ENCODE measurements around the gene ACVR2A.

Gene ACVR2A

DNA sequence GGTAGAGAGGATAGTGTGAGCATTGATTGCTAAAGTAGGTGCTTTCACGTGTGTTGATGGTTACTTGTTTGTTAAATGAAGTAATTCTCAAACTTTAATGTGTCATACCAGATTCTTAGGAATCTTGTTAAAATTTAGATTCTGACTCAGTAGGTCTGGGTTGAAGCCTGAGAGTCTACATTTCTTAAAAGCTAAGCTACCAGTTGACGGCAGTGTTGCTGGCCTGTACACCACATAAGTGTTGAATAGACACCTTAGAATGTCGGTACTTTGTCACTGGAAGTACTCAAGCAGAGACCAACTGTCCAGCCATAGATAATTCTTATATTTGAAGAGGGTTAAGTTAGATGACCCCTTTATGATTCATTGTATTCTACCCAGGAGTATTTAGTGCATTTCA lies 79.8 kb downstream of the ACVR2A start:
- no peak for DNase-seq (ENCODE audit: low read depth)

DNA sequence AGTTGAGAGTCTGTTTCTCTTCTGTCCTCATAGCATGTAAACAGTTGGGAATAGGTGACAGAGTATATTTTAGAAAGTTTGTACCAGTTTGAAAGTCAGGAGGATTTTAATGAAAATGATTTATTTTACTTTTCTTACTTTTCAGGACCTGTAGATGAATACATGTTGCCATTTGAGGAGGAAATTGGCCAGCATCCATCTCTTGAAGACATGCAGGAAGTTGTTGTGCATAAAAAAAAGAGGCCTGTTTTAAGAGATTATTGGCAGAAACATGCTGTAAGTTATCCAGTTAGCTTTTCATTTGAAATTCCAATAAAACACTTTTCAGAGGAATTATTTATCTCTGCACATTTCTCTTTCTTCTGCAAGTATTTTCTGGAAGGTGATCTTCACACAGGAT lies 81.1 kb downstream of the ACVR2A start:
- no peak for DNase-seq (ENCODE audit: low read depth)

GRCh38 chr2:147927053-147927588 lies 82.3 kb downstream of the ACVR2A start:
- DNase-seq (ENCODE audit: low read depth), result no peak

DNA sequence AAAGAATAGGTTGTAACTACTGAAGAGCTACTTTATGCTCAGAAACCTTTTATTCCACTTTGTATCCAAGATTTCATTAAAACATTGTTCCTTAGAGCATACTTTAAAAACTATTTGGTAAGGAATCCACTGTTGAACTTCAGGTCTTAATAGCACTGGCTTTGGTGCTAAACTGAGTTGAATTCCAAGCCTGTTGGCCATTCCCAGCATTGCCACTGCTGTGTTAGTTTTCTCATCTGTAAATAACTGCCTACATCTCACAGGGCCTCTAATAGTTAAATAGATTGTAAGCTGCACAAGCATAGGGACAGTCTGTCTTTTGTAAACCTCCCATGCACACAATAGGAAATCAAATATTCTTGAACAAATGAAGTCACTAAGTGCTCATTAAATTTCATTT lies 89.1 kb downstream of the ACVR2A start:
- no peak for DNase-seq (ENCODE audit: low read depth)

DNA sequence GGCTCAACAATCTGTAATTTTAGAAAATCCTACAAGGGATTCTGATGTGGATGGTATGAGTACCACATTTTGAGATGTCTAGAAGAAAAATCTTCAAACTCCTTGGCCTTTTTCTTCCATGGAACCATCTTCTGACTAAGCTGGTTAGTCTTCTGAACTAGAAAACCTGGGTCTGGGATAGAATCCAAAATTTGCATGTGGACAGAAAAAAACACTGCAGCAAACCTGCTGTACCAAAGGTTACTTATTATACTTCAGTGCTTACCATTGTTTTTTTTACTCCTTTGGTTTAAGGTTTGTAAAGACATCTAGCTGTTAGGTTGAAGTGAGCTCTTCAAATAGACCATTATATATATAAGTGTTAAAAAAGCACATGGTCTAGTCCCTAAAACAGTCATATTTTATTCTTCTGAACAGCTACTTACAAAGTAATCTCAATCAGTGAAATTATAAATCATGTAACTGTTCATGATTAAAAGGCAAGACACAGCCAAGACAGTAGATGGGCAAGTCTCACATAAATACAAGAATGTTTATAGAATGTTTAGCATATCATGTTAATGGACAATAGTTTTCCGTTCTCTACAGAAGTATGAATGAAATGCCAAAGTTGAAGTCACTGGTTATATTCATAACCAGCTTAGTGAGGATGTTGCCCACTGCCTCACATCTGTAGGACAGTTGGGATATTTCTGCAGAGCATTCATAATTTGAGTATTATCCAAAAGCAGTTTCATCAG lies 90.2 kb downstream of the ACVR2A start:
- DNase-seq (ENCODE audit: low read depth), result no peak

DNA sequence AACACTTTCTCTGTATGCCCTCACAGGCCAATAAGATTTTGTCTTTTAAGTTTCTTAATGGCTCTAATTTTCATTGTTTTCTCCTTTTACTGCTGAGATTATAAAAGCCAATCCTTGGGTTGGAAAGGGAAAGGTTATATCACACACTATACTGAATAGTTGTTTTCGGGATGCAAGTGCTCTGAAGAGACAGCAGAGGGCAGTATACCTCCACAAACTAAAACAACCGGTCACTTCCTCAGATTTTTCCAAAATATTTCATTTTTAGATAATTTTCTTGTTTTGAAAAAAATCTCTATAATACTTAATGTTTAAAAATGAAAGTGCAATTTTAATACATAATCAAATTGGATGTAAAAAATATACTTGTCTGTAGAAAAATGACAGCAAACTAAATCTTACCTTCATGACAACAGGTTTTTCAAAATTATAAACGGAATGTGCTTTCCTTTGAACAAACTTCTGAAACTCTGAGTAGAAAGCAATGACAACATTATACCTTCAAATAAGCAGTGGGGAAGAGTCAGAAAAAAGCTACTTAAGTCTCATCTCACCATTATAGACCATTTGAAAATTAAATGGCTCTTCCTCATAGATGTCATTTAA lies 93.0 kb downstream of the ACVR2A start:
- DNase-seq (ENCODE audit: low read depth), result no peak

GRCh38 chr2:147939313-147939712 lies 94.5 kb downstream of the ACVR2A start:
- DNase-seq (ENCODE audit: low read depth), result no peak

- DNase-seq (ENCODE audit: low read depth), result no peak
Measured at GRCh38 chr2:147945660-147946059, 100.8 kb downstream of the ACVR2A start.

DNA sequence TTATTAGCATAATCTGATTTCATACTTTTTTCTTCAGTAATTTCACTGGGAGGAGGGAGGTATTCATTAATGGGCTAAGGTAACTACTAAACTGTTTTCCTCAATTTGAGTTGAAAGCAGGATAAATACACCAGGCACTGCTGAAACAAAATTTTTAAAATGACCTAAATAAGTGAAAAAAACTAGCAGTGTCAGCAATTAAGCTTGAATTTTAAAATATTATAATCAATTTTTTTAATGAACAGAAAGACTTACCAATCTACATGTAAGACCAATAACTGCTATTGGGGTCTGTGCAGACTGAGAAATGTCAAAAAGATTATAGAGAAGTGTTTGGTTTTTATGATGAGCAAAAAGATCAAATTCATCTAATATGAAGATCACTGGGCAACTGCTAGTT lies 107.3 kb downstream of the ACVR2A start:
- no peak for DNase-seq (ENCODE audit: low read depth)

GRCh38 chr2:147968571-147968970 lies 123.7 kb downstream of the ACVR2A start:
- no peak for DNase-seq (ENCODE audit: low read depth)

- DNase-seq (ENCODE audit: low read depth), result no peak
Measured at GRCh38 chr2:147976102-147976501, 131.3 kb downstream of the ACVR2A start.

DNA sequence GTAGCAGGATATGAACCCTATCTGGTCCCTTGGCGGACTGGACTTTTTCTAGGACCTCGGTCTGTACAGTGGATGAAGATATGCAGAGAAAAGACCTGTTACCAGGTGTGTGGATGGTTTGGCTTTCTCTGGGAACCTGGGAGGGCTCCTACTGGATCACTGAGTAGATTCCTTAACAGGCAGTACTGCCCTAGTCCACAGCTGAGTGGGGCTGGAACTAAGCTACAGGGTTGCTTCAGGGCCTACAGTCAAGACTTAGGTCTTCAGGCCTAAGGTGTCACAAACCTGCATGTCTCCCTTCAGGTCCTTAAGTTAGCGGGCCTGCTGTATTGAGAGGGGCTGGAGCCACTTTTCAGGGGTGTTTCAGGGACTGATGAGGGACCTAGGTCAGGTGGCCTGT lies 132.8 kb downstream of the ACVR2A start:
- DNase-seq (ENCODE audit: low read depth), result no peak
